Measurements from ENCODE around the gene ZNF385B.

GRCh38 chr2:179461420-179461819 lies 400.0 kb downstream of the ZNF385B start:
- TF ChIP-seq POLR2A (IDR thresholded peaks at IDR 0.05) (no peak), CTCF (IDR thresholded peaks at IDR 0.05) (no peak)
